KMS-11 (cell line): ENCODE data around the gene ACAD10.

Source experiments
- H2AFZ ChIP-seq: fragments of 200-600 bp; sonication (generic); 2 replicates; pipeline ENCODE4 v1.6.1; 2016; ENCODE audit warnings: antibody characterized with exemption, mixed run types, low read depth
- H3K27ac ChIP-seq: fragments of 200-600 bp; sonication (generic); 2 replicates; pipeline ENCODE4 v1.6.1; 2016; ENCODE audit warnings: mild to moderate bottlenecking, mixed run types
- H3K27me3 ChIP-seq: fragments of 200-600 bp; sonication (generic); 2 replicates; pipeline ENCODE4 v1.6.1; 2017; ENCODE audit warnings: mild to moderate bottlenecking, low read depth, mixed run types, moderate library complexity; ENCODE audit not compliant: insufficient read depth
- H3K36me3 ChIP-seq: fragments of 200-600 bp; sonication (generic); 2 replicates; pipeline ENCODE4 v1.6.1; 2017; ENCODE audit warnings: mild to moderate bottlenecking, mixed run types; ENCODE audit not compliant: insufficient read depth
- H3K4me1 ChIP-seq: fragments of 200-600 bp; sonication (generic); 2 replicates; pipeline ENCODE4 v1.6.1; 2016; ENCODE audit warnings: mild to moderate bottlenecking, low read depth, mixed run types; ENCODE audit not compliant: poor library complexity, severe bottlenecking
- H3K4me2 ChIP-seq: fragments of 200-600 bp; sonication (generic); 2 replicates; pipeline ENCODE4 v1.7.0; 2016; ENCODE audit warnings: mild to moderate bottlenecking, mixed run types
- H3K4me3 ChIP-seq: fragments of 200-600 bp; sonication (generic); IDR thresholded peaks from 2 replicates; pipeline ENCODE4 v1.6.1; 2017; ENCODE audit warnings: low read depth, low read length, mixed read lengths; ENCODE audit not compliant: insufficient read depth
- H3K79me2 ChIP-seq: fragments of 200-600 bp; sonication (generic); 2 replicates; pipeline ENCODE4 v1.6.1; 2016; ENCODE audit warnings: low read depth, mixed run types; ENCODE audit not compliant: insufficient read depth
- H3K9ac ChIP-seq: fragments of 200-600 bp; sonication (generic); 2 replicates; pipeline ENCODE4 v1.6.1; 2016; ENCODE audit warnings: mild to moderate bottlenecking, mixed run types
- H4K20me1 ChIP-seq: fragments of 200-600 bp; sonication (generic); 2 replicates; pipeline ENCODE4 v1.6.1; 2016; ENCODE audit warnings: mild to moderate bottlenecking, mixed run types; ENCODE audit not compliant: insufficient read depth
- CTCF ChIP-seq: fragments of 200-600 bp; sonication (generic); conservative IDR thresholded peaks from 2 replicates; pipeline ENCODE4 v1.6.1; 2017; ENCODE audit warnings: low read depth, mild to moderate bottlenecking, antibody characterized with exemption, low read length, moderate library complexity, mixed read lengths

ACAD10 gene

GRCh38 chr12:111653596-111653995, 32.3 kb upstream of the ACAD10 start:
- peaks cover 6% of the 10 kb centered on the region for H3K4me1 ChIP-seq
- H3K27me3 ChIP-seq: no peaks in the 10 kb centered on the region
- no peaks in the 10 kb centered on the region; the same call in 1 of the 2 replicates for H3K36me3 ChIP-seq
- H3K9ac ChIP-seq: no peak overlapping the region
- no peak overlapping the region for H3K27ac ChIP-seq
- H3K4me3 ChIP-seq: no peak overlapping the region
- no peak overlapping the region for H2AFZ ChIP-seq
- no peak overlapping the region for H3K4me2 ChIP-seq
- H4K20me1 ChIP-seq: no peaks in the 10 kb centered on the region
- H3K79me2 ChIP-seq: no peaks in the 10 kb centered on the region
- no peak for TF ChIP-seq CTCF

GRCh38 chr12:111655356-111655755, 30.5 kb upstream of the ACAD10 start:
- Histone ChIP-seq H2AFZ (no peak overlapping the region), H4K20me1 (no peaks in the 10 kb centered on the region), H3K4me3 (no peak overlapping the region), H3K9ac (no peak overlapping the region), H3K27me3 (no peaks in the 10 kb centered on the region), H3K4me2 (no peak overlapping the region), H3K79me2 (no peaks in the 10 kb centered on the region), H3K36me3 (no peaks in the 10 kb centered on the region; the same call in 1 of the 2 replicates), H3K27ac (no peak overlapping the region), H3K4me1 (peaks cover 18% of the 10 kb centered on the region)
- TF ChIP-seq CTCF: no peak

GRCh38 chr12:111656016-111656415, 29.8 kb upstream of the ACAD10 start:
- H3K27ac ChIP-seq: no peak overlapping the region
- H3K4me1 ChIP-seq: peaks cover 25% of the 10 kb centered on the region
- H4K20me1 ChIP-seq: no peaks in the 10 kb centered on the region
- H2AFZ ChIP-seq: no peak overlapping the region
- TF ChIP-seq CTCF: no peak
- H3K9ac ChIP-seq: no peak overlapping the region
- H3K79me2 ChIP-seq: no peaks in the 10 kb centered on the region
- no peaks in the 10 kb centered on the region for H3K27me3 ChIP-seq
- no peak overlapping the region for H3K4me2 ChIP-seq
- no peaks in the 10 kb centered on the region; the same call in 1 of the 2 replicates for H3K36me3 ChIP-seq
- H3K4me3 ChIP-seq: no peak overlapping the region

GRCh38 chr12:111664499-111664898, 21.4 kb upstream of the ACAD10 start:
- no peak overlapping the region for H3K27ac ChIP-seq
- no peaks in the 10 kb centered on the region for H4K20me1 ChIP-seq
- H3K27me3 ChIP-seq: no peaks in the 10 kb centered on the region
- H3K4me1 ChIP-seq: peaks cover 70% of the 10 kb centered on the region
- no peak overlapping the region for H3K9ac ChIP-seq
- no peak overlapping the region for H3K4me3 ChIP-seq
- H2AFZ ChIP-seq: no peak overlapping the region
- H3K79me2 ChIP-seq: no peaks in the 10 kb centered on the region
- H3K4me2 ChIP-seq: peak overlapping the region; percentile 42
- TF ChIP-seq CTCF: no peak
- H3K36me3 ChIP-seq: no peaks in the 10 kb centered on the region
